Gastrocnemius medialis (tissue), 4 donors: ENCODE data around the gene CTDSPL.

Experiments used
- CTCF ChIP-seq, 5 experiments: fragments of 450-650 bp in 3 of 5; fragments of 200-600 bp in 2 of 5; sonication (generic) in 2 of 5; IDR thresholded peaks in 4 of 5; conservative IDR thresholded peaks in 1 of 5; 1 replicate in 4 of 5; 2 replicates in 1 of 5; pipeline ENCODE4 v1.5.1; 2016 to 2019; ENCODE audit warnings: antibody characterized with exemption in 5 of 5, mild to moderate bottlenecking in 3 of 5, moderate library complexity in 3 of 5
- POLR2A ChIP-seq, 2 donors: fragments of 450-650 bp; IDR thresholded peaks; one replicate each; pipeline ENCODE4 v1.6.1; 2017; ENCODE audit warnings: antibody characterized with exemption in 2 of 2, mild to moderate bottlenecking in 2 of 2, moderate library complexity in 2 of 2

DNA sequence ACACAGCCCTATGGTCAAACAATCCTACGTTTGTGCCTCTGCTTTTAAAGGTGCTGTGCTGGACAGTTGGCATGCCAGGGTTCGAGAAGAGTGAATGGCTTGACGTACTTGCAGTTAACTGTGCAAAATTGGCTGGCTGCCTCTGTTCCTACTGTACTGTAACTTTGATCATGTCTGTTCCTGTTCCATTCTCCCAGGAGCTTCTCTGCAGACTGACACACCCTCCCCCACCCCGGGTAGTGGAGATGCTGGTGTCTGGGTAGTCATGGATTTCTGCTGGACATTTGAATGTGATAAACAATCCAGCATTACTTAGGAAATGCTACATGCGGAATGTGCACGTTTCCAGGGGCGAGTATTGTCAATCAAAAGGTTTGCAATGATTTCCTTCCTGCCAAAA is 122.4 kb downstream of the CTDSPL start:
- TF ChIP-seq CTCF (IDR thresholded peaks at IDR 0.05 in 4 of 5, conservative IDR thresholded peaks at IDR 0.05 in 1 of 5) (no peak), POLR2A (IDR thresholded peaks at IDR 0.05) (no peak)
